GM23338 (cell line): ENCODE data around the gene HS3ST6. TPM values are rescaled to one million over a fixed set of nuclear protein-coding genes. Genes with fewer than 3 reads are reported as not detected.

ENCODE experiments used
- ATAC-seq: fragments of 200-7000 bp; cut with Tn5 transposase; 3 replicates; pipeline ENCODE4 v1.9.1; 2020
- DNase-seq: peaks from one replicate; pipeline ENCODE4 v3.0.0-alpha.2; 2015; ENCODE audit warnings: low spot score
- H2AFZ ChIP-seq: fragments of 200-600 bp; sonication (generic); 2 replicates; pipeline ENCODE4 v1.8.0; 2016; ENCODE audit warnings: antibody characterized with exemption, mild to moderate bottlenecking, moderate library complexity
- H3F3A ChIP-seq: fragments of 200-600 bp; sonication (generic); replicated peaks from 2 replicates; pipeline ENCODE4 v1.8.0; 2017; ENCODE audit warnings: antibody characterized with exemption, mixed run types, low read depth
- H3K27ac ChIP-seq: fragments of 200-600 bp; sonication (generic); 2 replicates; pipeline ENCODE4 v1.6.1; 2016; ENCODE audit warnings: low read depth
- H3K27me3 ChIP-seq: fragments of 200-600 bp; sonication (generic); 2 replicates; pipeline ENCODE4 v1.8.0; 2016; ENCODE audit warnings: mild to moderate bottlenecking, mixed run types, moderate library complexity; ENCODE audit not compliant: insufficient read depth
- H3K36me3 ChIP-seq: fragments of 200-600 bp; sonication (generic); 2 replicates; pipeline ENCODE4 v1.8.0; 2016; ENCODE audit warnings: mild to moderate bottlenecking; ENCODE audit not compliant: insufficient read depth
- H3K4me1 ChIP-seq: fragments of 200-600 bp; sonication (generic); 2 replicates; pipeline ENCODE4 v1.8.0; 2016; ENCODE audit warnings: mild to moderate bottlenecking, moderate library complexity; ENCODE audit not compliant: insufficient read depth
- H3K4me2 ChIP-seq: fragments of 200-600 bp; sonication (generic); 2 replicates; pipeline ENCODE4 v1.7.1; 2017; ENCODE audit warnings: mixed run types
- H3K4me3 ChIP-seq: fragments of 200-600 bp; sonication (generic); 2 replicates; pipeline ENCODE4 v1.6.1; 2016; ENCODE audit warnings: mixed run types
- H3K79me2 ChIP-seq: fragments of 200-600 bp; sonication (generic); replicated peaks from 2 replicates; pipeline ENCODE4 v1.8.0; 2017; ENCODE audit warnings: mild to moderate bottlenecking; ENCODE audit not compliant: insufficient read depth
- H3K9me2 ChIP-seq: fragments of 200-600 bp; sonication (generic); 2 replicates; pipeline ENCODE4 v1.8.0; 2017; ENCODE audit not compliant: insufficient read depth
- H4K20me1 ChIP-seq: fragments of 200-600 bp; sonication (generic); replicated peaks from 2 replicates; pipeline ENCODE4 v1.8.0; 2017; ENCODE audit warnings: mild to moderate bottlenecking; ENCODE audit not compliant: insufficient read depth
- H3K27ac Mint-ChIP-seq: 2 replicates; pipeline ENCODE4 v1.8.0; 2020; ENCODE audit warnings: inconsistent platforms, mild to moderate bottlenecking, moderate library complexity, mixed read lengths
- H3K27me3 Mint-ChIP-seq: 3 replicates; pipeline ENCODE4 v1.8.0; 2022; ENCODE audit warnings: low read depth, mild to moderate bottlenecking, moderate library complexity, mixed read lengths, inconsistent platforms; ENCODE audit not compliant: insufficient read depth, poor library complexity
- H3K36me3 Mint-ChIP-seq: 3 replicates; pipeline ENCODE4 v1.8.0; 2021; ENCODE audit warnings: low read depth, mild to moderate bottlenecking, inconsistent platforms, moderate library complexity, mixed read lengths
- H3K4me1 Mint-ChIP-seq: 3 replicates; pipeline ENCODE4 v1.8.0; 2020; ENCODE audit warnings: mild to moderate bottlenecking, inconsistent platforms, mixed read lengths
- H3K4me3 Mint-ChIP-seq: 3 replicates; pipeline ENCODE4 v1.8.0; 2021; ENCODE audit warnings: moderate library complexity, mild to moderate bottlenecking, inconsistent platforms, mixed read lengths
- H3K9me3 Mint-ChIP-seq: 3 replicates; pipeline ENCODE4 v1.8.0; 2020; ENCODE audit warnings: moderate library complexity, mild to moderate bottlenecking, inconsistent platforms, mixed read lengths
- CREB1 ChIP-seq: fragments of 250-450 bp; sonication (Bioruptor Pico); IDR thresholded peaks from 2 replicates; pipeline ENCODE4 v1.5.0; 2020; ENCODE audit warnings: low read depth, mild to moderate bottlenecking, moderate library complexity
- EZH2 ChIP-seq: fragments of 200-600 bp; sonication (generic); IDR thresholded peaks from one replicate; pipeline ENCODE4 v1.8.0; 2017; ENCODE audit warnings: antibody characterized with exemption, mild to moderate bottlenecking, low read depth; ENCODE audit not compliant: unreplicated experiment
- EZH2phosphoT487 ChIP-seq: fragments of 200-600 bp; sonication (generic); IDR thresholded peaks from one replicate; pipeline ENCODE4 v1.8.1; 2018; ENCODE audit warnings: antibody characterized with exemption; ENCODE audit not compliant: unreplicated experiment
- JUNB ChIP-seq: IDR thresholded peaks from one replicate; pipeline ENCODE4 v1.6.1; 2016; ENCODE audit warnings: antibody characterized with exemption; ENCODE audit not compliant: unreplicated experiment
- NANOG ChIP-seq: IDR thresholded peaks from 2 replicates; pipeline ENCODE4 v1.6.1; 2016; ENCODE audit warnings: antibody characterized with exemption, borderline replicate concordance
- POLR2AphosphoS5 ChIP-seq: IDR thresholded peaks from 2 replicates; pipeline ENCODE4 v1.6.1; 2016; ENCODE audit warnings: antibody characterized with exemption, low read depth
- STAT1 ChIP-seq: IDR thresholded peaks from one replicate; pipeline ENCODE4 v1.6.1; 2016; ENCODE audit warnings: antibody characterized with exemption; ENCODE audit not compliant: unreplicated experiment
- ZNF114 ChIP-seq: fragments of 250-450 bp; sonication (Bioruptor Pico); IDR thresholded peaks from 2 replicates; pipeline ENCODE4 v1.5.0; 2020; ENCODE audit warnings: mild to moderate bottlenecking, moderate library complexity
- ZNF331 ChIP-seq: fragments of 250-450 bp; sonication (Bioruptor Pico); IDR thresholded peaks from 2 replicates; pipeline ENCODE4 v1.5.0; 2020; ENCODE audit warnings: low read depth, mild to moderate bottlenecking, moderate library complexity
- polyA plus RNA-seq: library from polyadenylated mRNA; unstranded; fragments of >200 nt; fragmentation: Nextera tagmentation; extraction: Ambion mirVana; gene quantifications from 2 replicates; pipeline ENCODE4 v1.2.1, GENCODE V29; 2016
- total RNA-seq: library from RNA; depleted of rRNA; stranded (reverse); fragments of >200 nt; shearing (Covaris generic); gene quantifications from 2 replicates; pipeline ENCODE4 v1.2.3, GENCODE V29; 2014
- TF ChIP-seq, protein P1 (sequence below): IDR thresholded peaks from one replicate; pipeline ENCODE4 v1.6.1; 2018; ENCODE audit warnings: antibody characterized with exemption; ENCODE audit not compliant: unreplicated experiment
- TF ChIP-seq, protein P2 (sequence below), 2 experiments: fragments of 200-600 bp in 1 of 2; sonication (generic) in 1 of 2; conservative IDR thresholded peaks; 2 replicates each; pipeline versions ENCODE4 v1.5.1 to v1.6.1; 2016 to 2017; ENCODE audit warnings: antibody characterized with exemption in 2 of 2, low read depth in 2 of 2, mild to moderate bottlenecking in 2 of 2, moderate library complexity in 1 of 2
- TF ChIP-seq, protein P3 (sequence below): fragments of 250-450 bp; sonication (Bioruptor Pico); IDR thresholded peaks from 2 replicates; pipeline ENCODE4 v1.5.0; 2020; ENCODE audit warnings: mild to moderate bottlenecking, moderate library complexity
- TF ChIP-seq, protein P4 (sequence below): IDR thresholded peaks from 2 replicates; pipeline ENCODE4 v1.6.1; 2016; ENCODE audit warnings: antibody characterized with exemption

The HS3ST6 gene
- total and polyA plus RNA-seq, 2 experiments from 2014 or later = 0.21 TPM; not detected in 1

DNA sequence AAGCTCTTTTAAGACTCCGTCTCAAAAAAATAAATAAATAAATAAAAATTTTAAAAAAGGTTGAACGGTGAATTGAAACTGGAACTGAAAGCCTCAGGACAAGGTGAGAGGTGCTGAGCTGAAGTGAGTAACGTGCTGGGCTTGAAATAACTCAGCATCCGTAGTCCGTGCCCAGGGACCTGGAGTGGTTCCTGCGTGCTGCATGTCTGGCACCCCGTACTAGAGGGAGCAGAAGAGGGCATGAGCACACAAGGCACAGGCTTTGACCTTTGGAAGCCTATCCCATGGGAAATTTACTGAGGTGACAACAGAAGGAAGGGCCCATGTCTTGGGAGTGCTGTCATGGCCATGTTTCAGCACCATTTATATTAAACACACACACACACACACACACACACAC lies 41.7 kb downstream of the HS3ST6 start:
- DNase-seq = no peak
- no peak overlapping the region for H3K4me3 Mint-ChIP-seq
- TF ChIP-seq, protein P1, sequence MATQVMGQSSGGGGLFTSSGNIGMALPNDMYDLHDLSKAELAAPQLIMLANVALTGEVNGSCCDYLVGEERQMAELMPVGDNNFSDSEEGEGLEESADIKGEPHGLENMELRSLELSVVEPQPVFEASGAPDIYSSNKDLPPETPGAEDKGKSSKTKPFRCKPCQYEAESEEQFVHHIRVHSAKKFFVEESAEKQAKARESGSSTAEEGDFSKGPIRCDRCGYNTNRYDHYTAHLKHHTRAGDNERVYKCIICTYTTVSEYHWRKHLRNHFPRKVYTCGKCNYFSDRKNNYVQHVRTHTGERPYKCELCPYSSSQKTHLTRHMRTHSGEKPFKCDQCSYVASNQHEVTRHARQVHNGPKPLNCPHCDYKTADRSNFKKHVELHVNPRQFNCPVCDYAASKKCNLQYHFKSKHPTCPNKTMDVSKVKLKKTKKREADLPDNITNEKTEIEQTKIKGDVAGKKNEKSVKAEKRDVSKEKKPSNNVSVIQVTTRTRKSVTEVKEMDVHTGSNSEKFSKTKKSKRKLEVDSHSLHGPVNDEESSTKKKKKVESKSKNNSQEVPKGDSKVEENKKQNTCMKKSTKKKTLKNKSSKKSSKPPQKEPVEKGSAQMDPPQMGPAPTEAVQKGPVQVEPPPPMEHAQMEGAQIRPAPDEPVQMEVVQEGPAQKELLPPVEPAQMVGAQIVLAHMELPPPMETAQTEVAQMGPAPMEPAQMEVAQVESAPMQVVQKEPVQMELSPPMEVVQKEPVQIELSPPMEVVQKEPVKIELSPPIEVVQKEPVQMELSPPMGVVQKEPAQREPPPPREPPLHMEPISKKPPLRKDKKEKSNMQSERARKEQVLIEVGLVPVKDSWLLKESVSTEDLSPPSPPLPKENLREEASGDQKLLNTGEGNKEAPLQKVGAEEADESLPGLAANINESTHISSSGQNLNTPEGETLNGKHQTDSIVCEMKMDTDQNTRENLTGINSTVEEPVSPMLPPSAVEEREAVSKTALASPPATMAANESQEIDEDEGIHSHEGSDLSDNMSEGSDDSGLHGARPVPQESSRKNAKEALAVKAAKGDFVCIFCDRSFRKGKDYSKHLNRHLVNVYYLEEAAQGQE = no peak
- TF ChIP-seq, protein P2, sequence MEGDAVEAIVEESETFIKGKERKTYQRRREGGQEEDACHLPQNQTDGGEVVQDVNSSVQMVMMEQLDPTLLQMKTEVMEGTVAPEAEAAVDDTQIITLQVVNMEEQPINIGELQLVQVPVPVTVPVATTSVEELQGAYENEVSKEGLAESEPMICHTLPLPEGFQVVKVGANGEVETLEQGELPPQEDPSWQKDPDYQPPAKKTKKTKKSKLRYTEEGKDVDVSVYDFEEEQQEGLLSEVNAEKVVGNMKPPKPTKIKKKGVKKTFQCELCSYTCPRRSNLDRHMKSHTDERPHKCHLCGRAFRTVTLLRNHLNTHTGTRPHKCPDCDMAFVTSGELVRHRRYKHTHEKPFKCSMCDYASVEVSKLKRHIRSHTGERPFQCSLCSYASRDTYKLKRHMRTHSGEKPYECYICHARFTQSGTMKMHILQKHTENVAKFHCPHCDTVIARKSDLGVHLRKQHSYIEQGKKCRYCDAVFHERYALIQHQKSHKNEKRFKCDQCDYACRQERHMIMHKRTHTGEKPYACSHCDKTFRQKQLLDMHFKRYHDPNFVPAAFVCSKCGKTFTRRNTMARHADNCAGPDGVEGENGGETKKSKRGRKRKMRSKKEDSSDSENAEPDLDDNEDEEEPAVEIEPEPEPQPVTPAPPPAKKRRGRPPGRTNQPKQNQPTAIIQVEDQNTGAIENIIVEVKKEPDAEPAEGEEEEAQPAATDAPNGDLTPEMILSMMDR (conservative IDR thresholded peaks at IDR 0.05; ENCODE audit: low read depth in 2 of 2) = no peak
- TF ChIP-seq ZNF114 (CRISPR knock-in tag) (no peak), EZH2phosphoT487 (no peak), EZH2 (no peak), CREB1 (CRISPR knock-in tag) (no peak), STAT1 (no peak), JUNB (no peak), ZNF331 (CRISPR knock-in tag) (no peak), POLR2AphosphoS5 (no peak), NANOG (no peak)
- TF ChIP-seq, protein P3, sequence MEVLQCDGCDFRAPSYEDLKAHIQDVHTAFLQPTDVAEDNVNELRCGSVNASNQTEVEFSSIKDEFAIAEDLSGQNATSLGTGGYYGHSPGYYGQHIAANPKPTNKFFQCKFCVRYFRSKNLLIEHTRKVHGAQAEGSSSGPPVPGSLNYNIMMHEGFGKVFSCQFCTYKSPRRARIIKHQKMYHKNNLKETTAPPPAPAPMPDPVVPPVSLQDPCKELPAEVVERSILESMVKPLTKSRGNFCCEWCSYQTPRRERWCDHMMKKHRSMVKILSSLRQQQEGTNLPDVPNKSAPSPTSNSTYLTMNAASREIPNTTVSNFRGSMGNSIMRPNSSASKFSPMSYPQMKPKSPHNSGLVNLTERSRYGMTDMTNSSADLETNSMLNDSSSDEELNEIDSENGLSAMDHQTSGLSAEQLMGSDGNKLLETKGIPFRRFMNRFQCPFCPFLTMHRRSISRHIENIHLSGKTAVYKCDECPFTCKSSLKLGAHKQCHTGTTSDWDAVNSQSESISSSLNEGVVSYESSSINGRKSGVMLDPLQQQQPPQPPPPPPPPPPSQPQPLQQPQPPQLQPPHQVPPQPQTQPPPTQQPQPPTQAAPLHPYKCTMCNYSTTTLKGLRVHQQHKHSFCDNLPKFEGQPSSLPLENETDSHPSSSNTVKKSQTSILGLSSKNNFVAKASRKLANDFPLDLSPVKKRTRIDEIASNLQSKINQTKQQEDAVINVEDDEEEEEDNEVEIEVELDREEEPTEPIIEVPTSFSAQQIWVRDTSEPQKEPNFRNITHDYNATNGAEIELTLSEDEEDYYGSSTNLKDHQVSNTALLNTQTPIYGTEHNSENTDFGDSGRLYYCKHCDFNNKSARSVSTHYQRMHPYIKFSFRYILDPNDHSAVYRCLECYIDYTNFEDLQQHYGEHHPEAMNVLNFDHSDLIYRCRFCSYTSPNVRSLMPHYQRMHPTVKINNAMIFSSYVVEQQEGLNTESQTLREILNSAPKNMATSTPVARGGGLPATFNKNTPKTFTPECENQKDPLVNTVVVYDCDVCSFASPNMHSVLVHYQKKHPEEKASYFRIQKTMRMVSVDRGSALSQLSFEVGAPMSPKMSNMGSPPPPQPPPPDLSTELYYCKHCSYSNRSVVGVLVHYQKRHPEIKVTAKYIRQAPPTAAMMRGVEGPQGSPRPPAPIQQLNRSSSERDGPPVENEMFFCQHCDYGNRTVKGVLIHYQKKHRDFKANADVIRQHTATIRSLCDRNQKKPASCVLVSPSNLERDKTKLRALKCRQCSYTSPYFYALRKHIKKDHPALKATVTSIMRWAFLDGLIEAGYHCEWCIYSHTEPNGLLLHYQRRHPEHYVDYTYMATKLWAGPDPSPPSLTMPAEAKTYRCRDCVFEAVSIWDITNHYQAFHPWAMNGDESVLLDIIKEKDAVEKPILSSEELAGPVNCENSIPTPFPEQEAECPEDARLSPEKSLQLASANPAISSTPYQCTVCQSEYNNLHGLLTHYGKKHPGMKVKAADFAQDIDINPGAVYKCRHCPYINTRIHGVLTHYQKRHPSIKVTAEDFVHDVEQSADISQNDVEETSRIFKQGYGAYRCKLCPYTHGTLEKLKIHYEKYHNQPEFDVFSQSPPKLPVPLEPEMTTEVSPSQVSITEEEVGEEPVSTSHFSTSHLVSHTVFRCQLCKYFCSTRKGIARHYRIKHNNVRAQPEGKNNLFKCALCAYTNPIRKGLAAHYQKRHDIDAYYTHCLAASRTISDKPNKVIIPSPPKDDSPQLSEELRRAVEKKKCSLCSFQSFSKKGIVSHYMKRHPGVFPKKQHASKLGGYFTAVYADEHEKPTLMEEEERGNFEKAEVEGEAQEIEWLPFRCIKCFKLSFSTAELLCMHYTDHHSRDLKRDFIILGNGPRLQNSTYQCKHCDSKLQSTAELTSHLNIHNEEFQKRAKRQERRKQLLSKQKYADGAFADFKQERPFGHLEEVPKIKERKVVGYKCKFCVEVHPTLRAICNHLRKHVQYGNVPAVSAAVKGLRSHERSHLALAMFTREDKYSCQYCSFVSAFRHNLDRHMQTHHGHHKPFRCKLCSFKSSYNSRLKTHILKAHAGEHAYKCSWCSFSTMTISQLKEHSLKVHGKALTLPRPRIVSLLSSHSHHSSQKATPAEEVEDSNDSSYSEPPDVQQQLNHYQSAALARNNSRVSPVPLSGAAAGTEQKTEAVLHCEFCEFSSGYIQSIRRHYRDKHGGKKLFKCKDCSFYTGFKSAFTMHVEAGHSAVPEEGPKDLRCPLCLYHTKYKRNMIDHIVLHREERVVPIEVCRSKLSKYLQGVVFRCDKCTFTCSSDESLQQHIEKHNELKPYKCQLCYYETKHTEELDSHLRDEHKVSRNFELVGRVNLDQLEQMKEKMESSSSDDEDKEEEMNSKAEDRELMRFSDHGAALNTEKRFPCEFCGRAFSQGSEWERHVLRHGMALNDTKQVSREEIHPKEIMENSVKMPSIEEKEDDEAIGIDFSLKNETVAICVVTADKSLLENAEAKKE (CRISPR knock-in tag) = no peak
- TF ChIP-seq, protein P4, sequence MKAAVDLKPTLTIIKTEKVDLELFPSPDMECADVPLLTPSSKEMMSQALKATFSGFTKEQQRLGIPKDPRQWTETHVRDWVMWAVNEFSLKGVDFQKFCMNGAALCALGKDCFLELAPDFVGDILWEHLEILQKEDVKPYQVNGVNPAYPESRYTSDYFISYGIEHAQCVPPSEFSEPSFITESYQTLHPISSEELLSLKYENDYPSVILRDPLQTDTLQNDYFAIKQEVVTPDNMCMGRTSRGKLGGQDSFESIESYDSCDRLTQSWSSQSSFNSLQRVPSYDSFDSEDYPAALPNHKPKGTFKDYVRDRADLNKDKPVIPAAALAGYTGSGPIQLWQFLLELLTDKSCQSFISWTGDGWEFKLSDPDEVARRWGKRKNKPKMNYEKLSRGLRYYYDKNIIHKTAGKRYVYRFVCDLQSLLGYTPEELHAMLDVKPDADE = no peak
- H3K36me3 Mint-ChIP-seq = no peaks in the 10 kb centered on the region
- H3K27ac Mint-ChIP-seq = no peak overlapping the region
- Histone ChIP-seq H2AFZ (no peak overlapping the region), H3K4me2 (no peak overlapping the region), H3K27ac (no peak overlapping the region), H3K4me3 (no peak overlapping the region), H3K36me3 (no peaks in the 10 kb centered on the region), H3K79me2 (no peaks in the 10 kb centered on the region), H4K20me1 (no peaks in the 10 kb centered on the region), H3K4me1 (no peaks in the 10 kb centered on the region), H3K9me2 (no peaks in the 10 kb centered on the region), H3K27me3 (peaks cover 26% of the 10 kb centered on the region), H3F3A (no peaks in the 10 kb centered on the region)
- peaks cover 2% of the 10 kb centered on the region; the same call in 1 of the 3 replicates for H3K4me1 Mint-ChIP-seq
- H3K27me3 Mint-ChIP-seq = peaks cover 21% of the 10 kb centered on the region
- ATAC-seq = no peak
- H3K9me3 Mint-ChIP-seq = peaks cover 3% of the 10 kb centered on the region; the same call in 1 of the 3 replicates
